SU-DHL-6 (cell line): ENCODE data around the gene PCDHGB7.

Source experiments
- H2AFZ ChIP-seq: fragments of 200-600 bp; sonication (generic); 2 replicates; pipeline ENCODE4 v1.6.1; 2014; ENCODE audit warnings: low read depth, mild to moderate bottlenecking, moderate library complexity, mixed read lengths, antibody characterized with exemption, low read length; ENCODE audit not compliant: severe bottlenecking
- H3F3A ChIP-seq: fragments of 200-600 bp; shearing (Covaris generic); 2 replicates; pipeline ENCODE4 v1.6.0; 2016; ENCODE audit warnings: antibody characterized with exemption, mild to moderate bottlenecking; ENCODE audit not compliant: insufficient read depth
- H3K27ac ChIP-seq: fragments of 200-600 bp; sonication (generic); 2 replicates; pipeline ENCODE4 v1.5.1; 2016; ENCODE audit warnings: low read depth, mild to moderate bottlenecking, low read length, moderate library complexity, mixed read lengths
- H3K27me3 ChIP-seq: fragments of 200-600 bp; sonication (generic), shearing (Covaris generic); 2 replicates; pipeline ENCODE4 v1.6.0; 2014; ENCODE audit warnings: mild to moderate bottlenecking, low read length
- H3K36me3 ChIP-seq: fragments of 200-600 bp; sonication (generic); 2 replicates; pipeline ENCODE4 v1.6.1; 2014; ENCODE audit warnings: mild to moderate bottlenecking, low read length, mixed read lengths
- H3K4me2 ChIP-seq: fragments of 300-600, 200-600 bp; shearing (Covaris generic), sonication (generic); 2 replicates; pipeline ENCODE4 v1.6.0; 2014; ENCODE audit warnings: low read length, low read depth, mild to moderate bottlenecking; ENCODE audit not compliant: poor library complexity, severe bottlenecking
- H3K4me3 ChIP-seq: fragments of 200-600 bp; sonication (generic); 2 replicates; pipeline ENCODE4 v1.5.1; 2014; ENCODE audit warnings: antibody characterized with exemption, low read length, mild to moderate bottlenecking, mixed read lengths; ENCODE audit not compliant: insufficient read depth, poor library complexity, severe bottlenecking
- H3K79me2 ChIP-seq: fragments of 200-600 bp; sonication (generic); 2 replicates; pipeline ENCODE4 v1.6.1; 2014; ENCODE audit warnings: mild to moderate bottlenecking, low read length, moderate library complexity; ENCODE audit not compliant: insufficient read depth
- H3K9ac ChIP-seq: fragments of 200-600 bp; sonication (generic); 2 replicates; pipeline ENCODE4 v1.7.0; 2014; ENCODE audit warnings: mild to moderate bottlenecking, low read length
- H3K9me2 ChIP-seq: fragments of 200-600 bp; sonication (generic); replicated peaks from 2 replicates; pipeline ENCODE4 v1.6.1; 2014; ENCODE audit warnings: low read length; ENCODE audit not compliant: insufficient read depth
- H3K9me3 ChIP-seq: fragments of 200-600 bp; sonication (generic); 2 replicates; pipeline ENCODE4 v1.6.1; 2014; ENCODE audit warnings: low read length, mixed read lengths; ENCODE audit not compliant: insufficient read depth
- H4K20me1 ChIP-seq: fragments of 200-600 bp; sonication (generic); 2 replicates; pipeline ENCODE4 v1.6.1; 2014; ENCODE audit warnings: low read depth, mild to moderate bottlenecking, antibody characterized with exemption, low read length, moderate library complexity, mixed read lengths
- CTCF ChIP-seq: fragments of 200-600 bp; sonication (generic); IDR thresholded peaks from one replicate; pipeline ENCODE4 v1.5.1; 2017; ENCODE audit warnings: antibody characterized with exemption, mild to moderate bottlenecking, low read length, moderate library complexity; ENCODE audit not compliant: insufficient read depth, poor library complexity, severe bottlenecking
- EZH2phosphoT487 ChIP-seq: fragments of 200-600 bp; sonication (generic), shearing (Covaris generic); conservative IDR thresholded peaks from 2 replicates; pipeline ENCODE4 v1.6.1; 2018; ENCODE audit warnings: mild to moderate bottlenecking, antibody characterized with exemption, low read length, moderate library complexity, mixed read lengths

Gene PCDHGB7

GRCh38 chr5:141398608-141399007 is 18.9 kb upstream of the PCDHGB7 start:
- Histone ChIP-seq H2AFZ (no peak overlapping the region), H3K9me3 (peaks cover 23% of the 10 kb centered on the region; the same call in 1 of the 2 replicates), H3K27me3 (no peaks in the 10 kb centered on the region), H3K4me2 (no peak overlapping the region), H3K4me3 (no peak overlapping the region), H3K79me2 (no peaks in the 10 kb centered on the region), H3K9me2 (no peaks in the 10 kb centered on the region), H3F3A (no peaks in the 10 kb centered on the region; the same call in 1 of the 2 replicates), H3K36me3 (peaks cover 10% of the 10 kb centered on the region; the same call in 1 of the 2 replicates), H4K20me1 (no peaks in the 10 kb centered on the region), H3K27ac (no peak overlapping the region), H3K9ac (no peak overlapping the region)
- TF ChIP-seq CTCF (no peak), EZH2phosphoT487 (no peak)

GRCh38 chr5:141399555-141400258 is 17.8 kb upstream of the PCDHGB7 start:
- Histone ChIP-seq H3K9me3 (peaks cover 23% of the 10 kb centered on the region; the same call in 1 of the 2 replicates), H3K9ac (no peak overlapping the region), H3K79me2 (no peaks in the 10 kb centered on the region; the same call in 1 of the 2 replicates), H3F3A (no peaks in the 10 kb centered on the region; the same call in 1 of the 2 replicates), H3K27ac (no peak overlapping the region), H3K4me3 (no peak overlapping the region), H4K20me1 (no peaks in the 10 kb centered on the region), H3K4me2 (no peak overlapping the region), H3K36me3 (peaks cover 10% of the 10 kb centered on the region; the same call in 1 of the 2 replicates), H2AFZ (no peak overlapping the region), H3K27me3 (no peaks in the 10 kb centered on the region), H3K9me2 (no peaks in the 10 kb centered on the region)
- no peak for TF ChIP-seq CTCF
- no peak for TF ChIP-seq EZH2phosphoT487

GRCh38 chr5:141402553-141403243 is 14.8 kb upstream of the PCDHGB7 start, which contains the start of gene PCDHGA9:
TSS of gene PCDHGA9 (plus strand) at chr5:141402778. CDS start at chr5:141402953, 175 bp downstream.
- H3K9ac ChIP-seq, result no peak within 1 kb of the TSS
- no peak within 1 kb of the TSS for H3K4me2 ChIP-seq
- no peak within 1 kb of the TSS for H2AFZ ChIP-seq
- no peaks in the 10 kb centered on the region for H3K9me2 ChIP-seq
- H3K79me2 ChIP-seq, result no peaks in the 10 kb centered on the region; the same call in 1 of the 2 replicates
- no peak within 1 kb of the TSS for H3K4me3 ChIP-seq
- H3F3A ChIP-seq, result no peaks in the 10 kb centered on the region
- peaks cover 32% of the 10 kb centered on the region; the same call in 1 of the 2 replicates for H3K9me3 ChIP-seq
- H3K27ac ChIP-seq, result no peak within 1 kb of the TSS
- H3K27me3 ChIP-seq, result no peaks in the 10 kb centered on the region
- no peaks in the 10 kb centered on the region for H4K20me1 ChIP-seq
- peaks cover 22% of the 10 kb centered on the region for H3K36me3 ChIP-seq
- no peak for TF ChIP-seq EZH2phosphoT487
- TF ChIP-seq CTCF, result no peak
